GM15510 (cell line): ENCODE measurements around the gene SMG6.

Experiments
- POLR2A ChIP-seq: IDR thresholded peaks from 3 replicates; pipeline ENCODE4 v1.6.1; 2011; ENCODE audit warnings: borderline replicate concordance; ENCODE audit not compliant: insufficient read length; ENCODE audit errors: extremely low read depth

The SMG6 gene

DNA sequence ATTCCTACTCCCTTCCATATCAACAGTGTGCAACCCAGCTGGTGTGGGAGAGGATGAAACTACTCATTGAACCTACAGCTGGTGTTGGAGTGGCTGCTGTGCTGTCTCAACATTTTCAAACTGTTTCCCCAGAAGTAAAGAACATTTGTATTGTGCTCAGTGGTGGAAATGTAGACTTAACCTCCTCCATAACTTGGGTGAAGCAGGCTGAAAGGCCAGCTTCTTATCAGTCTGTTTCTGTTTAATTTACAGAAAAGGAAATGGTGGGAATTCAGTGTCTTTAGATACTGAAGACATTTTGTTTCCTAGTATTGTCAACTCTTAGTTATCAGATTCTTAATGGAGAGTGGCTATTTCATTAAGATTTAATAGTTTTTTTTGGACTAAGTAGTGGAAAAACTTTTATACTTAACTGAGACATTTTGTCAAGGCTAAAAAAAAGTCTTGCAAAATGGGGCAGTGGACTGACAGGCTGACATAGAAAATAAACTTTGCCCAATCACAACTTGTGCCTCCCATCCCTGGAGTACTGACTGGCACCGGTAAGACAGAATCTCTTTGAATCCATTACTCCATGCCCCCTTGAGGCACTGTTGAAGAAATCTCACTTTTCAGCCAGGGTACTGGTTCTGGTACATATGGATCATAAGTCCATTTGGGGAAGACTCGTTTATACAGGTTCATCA is 20.2 kb upstream of the SMG6 start:
- no peak for TF ChIP-seq POLR2A

GRCh38 chr17:2321399-2321798 is 17.8 kb upstream of the SMG6 start:
- TF ChIP-seq POLR2A: no peak

DNA sequence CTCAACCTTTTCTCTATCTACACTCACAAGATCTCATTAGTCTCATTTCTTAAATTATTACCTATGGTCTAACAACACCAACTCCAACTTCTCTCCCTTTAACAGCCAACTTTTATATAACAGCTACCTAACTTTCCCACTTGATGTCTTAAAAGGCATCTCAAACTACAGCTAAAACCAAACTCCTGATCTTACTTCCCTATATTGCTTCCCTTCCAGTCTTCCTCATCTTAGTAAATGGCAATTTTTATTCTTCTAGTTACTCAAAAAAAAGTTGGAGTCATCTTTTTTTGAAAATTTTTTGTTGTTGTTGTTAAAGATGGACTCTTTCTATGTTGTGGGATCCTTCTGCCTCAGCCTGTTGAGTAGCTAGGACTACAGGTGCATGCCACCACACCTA is 15.5 kb upstream of the SMG6 start:
- TF ChIP-seq POLR2A: no peak

DNA sequence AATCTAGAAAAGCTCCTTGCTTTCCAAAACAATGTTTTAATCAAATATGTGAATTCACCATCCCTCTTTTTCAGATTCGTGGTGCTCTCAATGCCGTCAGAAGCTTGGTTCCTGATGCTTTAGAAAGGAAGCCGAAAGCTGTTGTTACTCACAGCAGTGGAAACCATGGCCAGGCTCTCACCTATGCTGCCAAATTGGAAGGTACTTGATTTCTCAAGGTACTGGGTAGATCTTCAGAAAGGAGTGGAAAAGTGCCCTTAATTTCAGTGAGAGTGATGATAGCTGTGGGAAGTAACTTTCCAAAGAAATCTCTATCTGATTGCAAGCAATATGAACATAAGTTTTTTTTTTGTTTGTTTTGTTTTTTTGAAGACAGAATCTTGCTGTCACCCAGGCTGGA is 14.2 kb upstream of the SMG6 start:
- TF ChIP-seq POLR2A: no peak

- TF ChIP-seq POLR2A: no peak
These were observed 9.2 kb upstream of the SMG6 start for GRCh38 chr17:2312736-2313135.

DNA sequence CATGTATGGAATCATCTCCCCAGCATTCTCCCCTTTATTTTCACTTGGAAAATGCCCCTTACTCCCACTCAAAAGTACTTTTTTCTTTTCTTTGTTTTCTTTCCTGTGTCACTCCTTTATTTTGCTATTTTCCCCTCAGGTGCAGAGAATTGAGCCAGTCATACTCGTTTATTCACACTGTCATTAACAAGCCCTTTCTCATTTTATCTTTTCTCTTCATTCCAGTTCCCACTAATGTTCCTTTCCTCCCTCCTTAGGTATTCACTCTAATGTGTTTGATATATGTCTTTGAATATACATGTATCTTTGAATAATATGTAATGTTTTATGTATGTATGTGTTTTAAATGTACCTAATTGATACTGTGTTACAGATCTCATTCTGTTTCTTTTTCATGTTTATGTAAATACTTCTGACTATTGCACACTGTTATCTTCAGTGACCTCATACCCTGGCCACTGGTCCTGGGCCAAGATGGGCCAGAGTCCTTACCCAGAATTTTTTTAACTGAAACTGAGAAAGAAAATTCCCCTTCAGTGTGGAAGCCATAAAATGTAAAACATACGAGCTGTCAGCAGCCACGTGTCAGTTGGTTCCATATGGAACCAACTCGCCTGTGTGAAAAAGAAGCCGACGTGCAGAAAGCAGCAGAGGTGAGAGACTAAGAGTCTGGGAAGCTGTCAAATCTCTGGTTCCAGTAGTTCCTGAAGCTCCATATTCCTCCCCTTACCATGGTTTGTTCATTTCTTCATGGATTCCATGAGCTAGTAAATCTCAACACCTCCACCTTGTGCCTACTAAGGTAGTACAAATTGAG is 6.0 kb upstream of the SMG6 start:
- no peak for TF ChIP-seq POLR2A

DNA sequence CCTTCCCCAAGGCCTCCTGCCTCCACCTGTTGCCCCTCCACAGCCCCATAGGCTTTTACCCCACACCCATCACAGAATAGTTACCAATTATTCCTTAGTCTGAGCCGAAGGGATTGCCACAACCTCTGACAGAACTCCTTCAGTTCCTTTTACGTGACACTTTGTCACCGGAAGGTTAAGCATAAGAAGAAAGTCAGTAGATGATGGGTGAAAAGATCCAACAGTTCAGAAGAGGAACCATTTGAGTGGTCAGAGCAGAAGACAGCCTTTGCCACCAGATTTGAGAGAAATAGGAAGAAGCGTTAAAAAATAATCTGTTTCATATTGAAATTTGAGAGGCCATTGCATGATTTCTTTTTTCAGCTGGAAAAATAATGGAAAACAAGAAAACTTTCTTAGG is 1.3 kb upstream of the SMG6 start:
- TF ChIP-seq POLR2A: no peak

DNA sequence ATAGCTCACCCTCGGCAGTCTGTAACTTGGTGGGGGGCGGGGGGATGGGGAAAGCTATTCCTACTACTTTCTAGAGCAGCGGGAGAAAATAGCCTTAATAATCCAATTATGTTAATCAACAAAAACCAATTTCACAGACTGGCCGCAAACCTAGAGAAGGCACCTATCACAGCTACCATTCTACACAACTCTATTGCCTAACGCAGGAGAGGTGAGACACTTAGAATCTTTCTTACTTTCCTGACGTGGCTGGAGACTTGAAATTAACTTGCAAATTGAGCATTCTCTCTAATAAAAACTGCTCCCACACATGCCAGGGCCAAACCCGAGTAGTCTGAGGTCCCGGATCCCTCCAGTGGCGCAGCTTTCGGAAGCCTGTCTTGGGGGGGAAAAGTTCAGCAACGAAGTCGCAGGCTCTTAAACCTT is 794 bp downstream of the SMG6 start:
- no peak for TF ChIP-seq POLR2A

DNA sequence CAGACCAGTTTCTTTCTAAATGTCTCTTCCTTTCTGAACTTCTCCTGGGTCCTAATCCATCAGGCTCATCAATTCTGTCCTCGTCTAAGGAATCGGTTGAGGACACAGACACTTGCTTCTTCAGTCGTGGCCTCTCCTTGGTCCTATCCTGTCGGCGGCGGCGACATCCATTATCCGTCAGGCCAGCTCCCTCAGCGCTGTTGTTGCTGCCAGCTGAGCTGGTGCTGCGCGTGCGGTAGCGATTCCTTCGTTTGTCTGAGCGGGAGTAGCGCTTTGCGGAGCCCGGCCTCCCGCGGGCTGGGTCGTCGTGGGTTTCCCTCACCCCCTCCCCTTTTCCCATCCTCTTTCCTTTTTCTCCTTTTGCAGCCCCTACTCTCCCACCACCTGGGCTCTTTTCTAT is 3.8 kb downstream of the SMG6 start:
- no peak for TF ChIP-seq POLR2A

GRCh38 chr17:2299136-2299535 is 4.4 kb downstream of the SMG6 start:
- no peak for TF ChIP-seq POLR2A

- TF ChIP-seq POLR2A: no peak
These were observed 6.6 kb downstream of the SMG6 start for GRCh38 chr17:2297023-2297422.

- TF ChIP-seq POLR2A: no peak
These were observed 8.0 kb downstream of the SMG6 start for GRCh38 chr17:2295575-2295974.

- TF ChIP-seq POLR2A: no peak
These were observed 11.5 kb downstream of the SMG6 start for GRCh38 chr17:2292100-2292499.

GRCh38 chr17:2289878-2290478 is 13.6 kb downstream of the SMG6 start:
- TF ChIP-seq POLR2A: no peak

DNA sequence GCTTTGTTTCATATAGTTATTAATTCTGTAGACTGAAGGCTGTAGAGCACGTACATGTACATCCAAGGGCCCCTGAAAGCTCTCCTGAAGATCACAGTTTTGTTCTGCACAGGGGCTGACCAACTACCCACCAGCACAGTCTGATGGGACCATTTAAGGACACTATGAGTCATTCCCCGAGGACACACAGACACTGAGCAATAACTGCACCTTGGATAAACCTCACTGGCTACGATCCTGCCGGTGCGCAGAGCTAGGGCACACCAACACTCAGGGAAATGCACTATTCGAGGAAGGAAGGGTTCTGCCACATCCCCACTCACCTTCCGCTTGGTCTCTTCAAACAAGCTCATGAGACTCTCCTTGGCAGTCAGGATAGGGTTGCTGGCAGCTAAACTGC is 20.3 kb downstream of the SMG6 start:
- TF ChIP-seq POLR2A: no peak
